Esophagus squamous epithelium (tissue), 5 donors: ENCODE data around the gene ZG16. TPM values are rescaled to one million over a fixed set of nuclear protein-coding genes. Genes with fewer than 3 reads are reported as not detected.

Experiments
- DNase-seq: peaks from one replicate; lab custom pipeline; 2025; lab: John Stamatoyannopoulos, UW
- H3K27ac ChIP-seq, 4 donors: fragments of 200-600 bp; sonication (generic); one replicate each; pipeline ENCODE4 v1.5.1; 2016 to 2019; ENCODE audit warnings: mild to moderate bottlenecking in 1 of 4
- H3K27me3 ChIP-seq, 4 donors: fragments of 200-600 bp; sonication (generic); 1 replicate in 3 of 4; 2 replicates in 1 of 4; pipeline versions ENCODE4 v1.5.1 to v1.6.0; 2017 to 2021; ENCODE audit warnings: antibody characterized with exemption in 1 of 4
- H3K36me3 ChIP-seq, 3 donors: fragments of 200-600 bp; sonication (generic); one replicate each; pipeline ENCODE4 v1.5.1; 2016 to 2019
- H3K4me1 ChIP-seq, 3 donors: fragments of 200-600 bp; sonication (generic); one replicate each; pipeline ENCODE4 v1.5.1; 2017 to 2019
- H3K4me3 ChIP-seq, 4 donors: fragments of 200-600 bp; sonication (generic); 1 replicate in 3 of 4; 2 replicates in 1 of 4; pipeline ENCODE4 v1.5.1; 2016 to 2019; ENCODE audit warnings: mild to moderate bottlenecking in 2 of 4, moderate library complexity in 1 of 4
- H3K9me3 ChIP-seq, 3 donors: fragments of 200-600 bp; sonication (generic); one replicate each; pipeline ENCODE4 v1.5.1; 2016 to 2019
- CTCF ChIP-seq, 6 experiments: fragments of 450-650 bp in 4 of 6; fragments of 200-600 bp in 2 of 6; sonication (generic) in 2 of 6; IDR thresholded peaks; one replicate each; pipeline ENCODE4 v1.5.1; 2016 to 2019; ENCODE audit warnings: antibody characterized with exemption in 6 of 6, mild to moderate bottlenecking in 4 of 6, moderate library complexity in 4 of 6
- POLR2A ChIP-seq, 4 donors: fragments of 450-650 bp; IDR thresholded peaks; one replicate each; pipeline ENCODE4 v1.6.1; 2017; ENCODE audit warnings: antibody characterized with exemption in 4 of 4, mild to moderate bottlenecking in 4 of 4, moderate library complexity in 3 of 4
- WGBS, 2 donors: methylation state at CpG; one replicate each; pipeline ENCODE4 v1.1.5; 2018; 5-methylcytosine and 5-hydroxymethylcytosine counted together
- intact Hi-C: fragments of 100-400 bp; cut with DNase I; formaldehyde crosslinking; loops from one replicate; pipeline ENCODE4 v1.15.0; 2022
- total RNA-seq, 4 donors: library from RNA; depleted of rRNA; stranded (reverse); fragments of >200 nt; gene quantifications; one replicate each; pipeline ENCODE4 v1.1.0, GENCODE V29; 2016
- donor health status: DM: yes; HTN: yes; CAD: no.

The ZG16 gene
- total RNA-seq, 4 donors from 2014 or later: not detected

- no peak for DNase-seq
- Histone ChIP-seq H3K9me3 (no peaks in the 10 kb centered on the region), H3K4me1 (peaks cover 40 to 60% (median 45%) of the 10 kb centered on the region in 3 donors)
Observed at GRCh38 chr16:29806099-29806579, 28.1 kb downstream of the ZG16 start, which contains the start of gene MAZ. Gene MAZ, plus strand, starts transcription at chr16:29806529. Its CDS starts 173 bp downstream, at chr16:29806702.

GRCh38 chr16:29806641-29807425, 28.8 kb downstream of the ZG16 start:
- Histone ChIP-seq H3K27me3 (peaks cover 0 to 2% (median 0%) of the 10 kb centered on the region in 4 donors), H3K4me1 (peaks cover 46 to 67% (median 51%) of the 10 kb centered on the region in 3 donors), H3K9me3 (no peaks in the 10 kb centered on the region), H3K36me3 (peaks cover 11 to 42% (median 14%) of the 10 kb centered on the region in 3 donors), H3K4me3 (peak overlapping the region; percentile 42 to 85 (median 65)), H3K27ac (peak overlapping the region; percentile 83 to 100 (median 94))
- no peak for DNase-seq
- WGBS, 2 donors: no CpG with 5 or more reads among the region's 99 CpGs
- intact Hi-C loops: no loop called here
- TF ChIP-seq CTCF (IDR thresholded peaks at IDR 0.05): no peak
- no peak for TF ChIP-seq POLR2A (IDR thresholded peaks at IDR 0.05)

More at GRCh38 chr16:29806099-29806579, 28.1 kb downstream of the ZG16 start, which contains the start of gene MAZ:
- Histone ChIP-seq H3K27ac (peak within 1 kb of the TSS; percentile 91 to 100 (median 98)), H3K27me3 (no peaks in the 10 kb centered on the region), H3K4me3 (peak within 1 kb of the TSS; percentile 72 to 95 (median 78)), H3K36me3 (peaks cover 11 to 49% (median 14%) of the 10 kb centered on the region in 3 donors)
- WGBS, 2 donors: no CpG with 5 or more reads among the region's 67 CpGs
- intact Hi-C loops: no loop called here
- TF ChIP-seq POLR2A (IDR thresholded peaks at IDR 0.05) (no peak), CTCF (IDR thresholded peaks at IDR 0.05) (no peak)

GRCh38 chr16:29807426-29808218, 29.6 kb downstream of the ZG16 start:
- H3K9me3 ChIP-seq: no peaks in the 10 kb centered on the region
- peaks cover 11 to 34% (median 14%) of the 10 kb centered on the region in 3 donors for H3K36me3 ChIP-seq
- peak overlapping the region; percentile 42 to 85 (median 65) for H3K4me3 ChIP-seq
- intact Hi-C loops: no loop called here
- H3K27me3 ChIP-seq: peaks cover 0 to 10% (median 0%) of the 10 kb centered on the region in 4 donors
- peak in 2 of 4 donors; percentile 5 to 62 for TF ChIP-seq POLR2A (IDR thresholded peaks at IDR 0.05)
- TF ChIP-seq CTCF (IDR thresholded peaks at IDR 0.05): peak in 4 of 6 experiments; percentile 7 to 41 (median 36)
- 0% methylated on average over 2 of the region's 69 CpGs; no CpG with 5 or more reads in 1 of the 2 donors for WGBS, 2 donors
- peak overlapping the region; percentile 83 to 100 (median 94) for H3K27ac ChIP-seq
- DNase-seq: no peak
- peaks cover 52 to 75% (median 59%) of the 10 kb centered on the region in 3 donors for H3K4me1 ChIP-seq

GRCh38 chr16:29808219-29808900, 30.3 kb downstream of the ZG16 start:
- TF ChIP-seq CTCF (IDR thresholded peaks at IDR 0.05) (no peak), POLR2A (IDR thresholded peaks at IDR 0.05) (no peak)
- H3K4me1 ChIP-seq: peaks cover 55 to 81% (median 66%) of the 10 kb centered on the region in 3 donors
- intact Hi-C loops: no loop called here
- no peaks in the 10 kb centered on the region for H3K9me3 ChIP-seq
- peak overlapping the region; percentile 83 to 100 (median 94) for H3K27ac ChIP-seq
- peak overlapping the region; percentile 42 to 85 (median 65) for H3K4me3 ChIP-seq
- DNase-seq: no peak
- H3K27me3 ChIP-seq: peaks cover 0 to 17% (median 0%) of the 10 kb centered on the region in 4 donors
- peaks cover 11 to 27% (median 14%) of the 10 kb centered on the region in 3 donors for H3K36me3 ChIP-seq
- WGBS, 2 donors: 18 to 45% methylated on average over 14 to 19 of the region's 25 CpGs
